ENCODE measurements around the gene DAZAP1.

DAZAP1 gene

GRCh38 chr19:1406774-1407527 lies 435 bp upstream of the DAZAP1 start:
- FAIRE-seq = peak; percentile 15
- DNase-seq (ENCODE audit: insufficient read length, low spot score) = peak; percentile 96
- peak; percentile 66 for TF ChIP-seq POLR2A (IDR thresholded peaks at IDR 0.05; ENCODE audit: low read depth, low read length)

DNA sequence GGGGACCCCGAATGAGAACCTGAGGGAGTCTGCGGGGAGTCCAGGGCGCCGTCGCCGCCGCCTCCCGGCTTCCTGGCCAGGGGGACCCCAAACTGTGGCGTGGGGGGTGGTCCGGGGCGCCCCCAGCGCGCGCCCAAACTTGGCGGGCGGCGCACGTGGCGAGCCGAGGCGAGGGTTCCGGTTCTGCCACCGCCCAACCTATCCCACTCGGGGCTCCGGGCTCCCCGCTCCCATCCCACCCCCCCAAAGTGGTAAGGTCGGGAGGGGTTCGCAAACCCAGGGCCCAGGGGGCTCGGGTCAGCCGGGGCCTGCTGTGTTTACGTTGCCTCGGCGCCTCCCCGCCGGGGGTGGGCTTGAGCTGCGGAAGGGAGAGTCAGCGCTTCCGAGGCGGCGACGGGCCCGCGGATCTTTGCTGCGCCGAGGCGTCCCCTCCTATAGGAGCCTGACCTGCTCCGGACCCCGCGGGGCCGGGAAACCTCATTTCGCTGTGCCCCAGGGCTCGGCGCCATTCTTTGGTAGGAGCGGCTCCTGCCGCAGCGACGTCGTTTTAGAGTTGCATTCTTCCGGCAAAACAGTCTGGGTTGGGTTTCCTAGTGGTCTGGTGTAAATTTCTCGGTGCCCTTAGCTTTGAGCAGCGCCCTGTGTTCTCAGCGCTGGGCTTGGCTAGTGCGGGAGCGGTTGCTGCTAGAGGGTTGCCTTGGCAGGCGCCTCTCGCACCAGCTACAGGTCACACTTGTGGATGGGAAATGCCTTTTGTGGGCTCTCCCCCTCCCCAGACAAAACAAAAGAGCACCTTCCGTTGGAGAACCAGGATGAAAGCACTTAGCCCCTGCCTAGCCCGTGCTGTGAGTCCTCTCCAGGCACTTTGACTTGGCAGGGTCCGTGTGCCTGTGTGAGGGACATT lies 1.2 kb downstream of the DAZAP1 start:
- no peak for TF ChIP-seq POLR2A (IDR thresholded peaks at IDR 0.05; ENCODE audit: low read depth, low read length)
- no peak for DNase-seq (ENCODE audit: insufficient read length, low spot score)
- no peak for FAIRE-seq

DNA sequence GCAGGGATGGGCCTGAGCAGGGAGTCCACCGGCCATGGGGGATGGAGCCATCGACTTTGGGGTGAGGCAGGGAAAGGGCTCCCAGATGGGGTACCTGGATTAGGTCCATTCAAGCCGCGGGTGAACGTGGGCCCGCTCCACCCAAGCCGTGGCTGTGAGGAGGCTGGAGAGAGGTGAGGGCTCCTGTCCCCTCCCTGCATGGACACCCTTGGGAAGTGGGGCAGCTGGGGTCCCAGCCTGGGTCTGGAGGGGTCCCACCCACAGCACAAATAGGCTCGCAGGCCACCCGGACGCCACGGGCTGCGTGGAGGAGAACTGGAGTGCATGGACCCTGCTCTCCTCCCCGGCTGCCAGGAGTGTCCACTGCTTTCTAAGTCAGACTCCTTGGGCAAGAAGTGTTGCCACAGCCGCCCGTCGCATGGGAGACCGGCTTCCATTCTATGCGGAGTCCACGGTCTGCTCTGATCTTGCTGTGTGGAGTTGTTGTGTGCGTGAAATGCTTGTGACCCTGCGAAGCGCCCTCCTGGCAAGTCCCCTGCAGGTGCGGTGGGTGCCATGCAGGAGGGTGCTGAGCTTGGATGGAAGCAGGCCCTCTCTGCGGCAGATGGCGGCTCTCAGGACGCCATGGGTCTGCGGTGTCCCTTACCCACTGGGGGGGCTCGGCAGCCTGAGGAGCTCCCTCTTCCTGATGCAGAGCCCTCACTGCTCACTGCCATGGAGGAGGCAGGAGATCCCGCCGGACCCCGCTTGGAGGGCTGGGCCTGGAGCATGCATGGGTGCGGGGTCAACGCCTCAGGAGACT lies 2.0 kb downstream of the DAZAP1 start:
- DNase-seq (ENCODE audit: insufficient read length, low spot score) (no peak), FAIRE-seq (no peak)
- TF ChIP-seq POLR2A (IDR thresholded peaks at IDR 0.05; ENCODE audit: low read depth, low read length) = no peak

DNA sequence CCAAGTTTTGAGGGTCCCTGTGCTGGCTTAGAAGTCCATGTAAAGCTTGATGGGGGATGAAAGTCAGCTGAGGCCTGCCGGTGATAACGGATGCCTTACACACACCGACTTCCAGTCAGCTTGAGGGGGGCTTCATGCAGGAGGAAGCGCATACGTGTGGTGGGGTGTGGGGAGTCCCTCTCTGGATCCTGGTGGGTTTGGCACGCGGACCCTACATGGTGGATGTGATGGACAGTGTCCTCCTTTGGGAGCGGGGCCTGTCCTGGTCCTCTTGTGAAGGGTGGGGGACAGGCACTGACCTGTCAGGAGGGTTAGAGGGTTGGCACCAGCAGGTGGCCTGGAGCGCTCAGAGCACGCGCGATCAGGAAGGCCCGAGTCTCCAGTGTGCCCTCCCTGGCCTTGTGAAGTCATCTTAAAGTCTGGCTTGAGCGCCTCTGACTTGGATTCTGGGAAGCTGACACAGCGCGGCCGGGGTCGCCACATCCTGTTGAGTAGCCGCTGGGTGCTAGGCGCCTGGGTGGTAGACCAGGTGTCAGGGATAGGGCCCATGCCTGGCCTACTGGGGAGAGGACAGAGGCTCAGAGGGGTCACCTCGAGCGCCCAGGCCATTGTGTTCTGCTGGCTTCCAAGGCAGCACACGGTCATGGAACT lies 2.9 kb downstream of the DAZAP1 start:
- FAIRE-seq (no peak), DNase-seq (ENCODE audit: insufficient read length, low spot score) (no peak)
- TF ChIP-seq POLR2A (IDR thresholded peaks at IDR 0.05; ENCODE audit: low read depth, low read length) = no peak

DNA sequence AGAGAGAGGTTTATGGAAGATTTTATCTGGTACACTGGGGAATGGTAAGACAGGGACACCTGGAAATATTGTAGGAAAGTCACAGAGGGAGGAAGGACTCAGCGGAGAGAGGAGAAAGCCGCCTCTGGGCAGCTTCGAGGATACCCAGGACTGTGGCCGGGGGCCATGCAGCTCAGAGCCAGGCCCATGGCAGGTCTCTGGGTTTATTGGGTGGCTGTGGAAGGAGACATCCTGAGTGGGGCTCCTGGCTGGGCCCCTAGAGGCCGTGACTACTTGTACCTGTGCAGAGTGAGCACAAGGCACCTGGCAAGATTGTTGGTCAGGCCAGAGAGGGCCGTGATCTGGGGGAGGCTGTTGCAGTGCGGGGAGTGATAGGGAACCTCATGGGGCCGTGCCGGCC lies 3.4 kb downstream of the DAZAP1 start:
- no peak for DNase-seq (ENCODE audit: insufficient read length, low spot score)
- FAIRE-seq = no peak
- TF ChIP-seq POLR2A (IDR thresholded peaks at IDR 0.05; ENCODE audit: low read depth, low read length) = no peak

GRCh38 chr19:1411255-1412191 lies 4.1 kb downstream of the DAZAP1 start:
- no peak for TF ChIP-seq POLR2A (IDR thresholded peaks at IDR 0.05; ENCODE audit: low read depth, low read length)
- no peak for DNase-seq (ENCODE audit: insufficient read length, low spot score)
- FAIRE-seq = no peak

DNA sequence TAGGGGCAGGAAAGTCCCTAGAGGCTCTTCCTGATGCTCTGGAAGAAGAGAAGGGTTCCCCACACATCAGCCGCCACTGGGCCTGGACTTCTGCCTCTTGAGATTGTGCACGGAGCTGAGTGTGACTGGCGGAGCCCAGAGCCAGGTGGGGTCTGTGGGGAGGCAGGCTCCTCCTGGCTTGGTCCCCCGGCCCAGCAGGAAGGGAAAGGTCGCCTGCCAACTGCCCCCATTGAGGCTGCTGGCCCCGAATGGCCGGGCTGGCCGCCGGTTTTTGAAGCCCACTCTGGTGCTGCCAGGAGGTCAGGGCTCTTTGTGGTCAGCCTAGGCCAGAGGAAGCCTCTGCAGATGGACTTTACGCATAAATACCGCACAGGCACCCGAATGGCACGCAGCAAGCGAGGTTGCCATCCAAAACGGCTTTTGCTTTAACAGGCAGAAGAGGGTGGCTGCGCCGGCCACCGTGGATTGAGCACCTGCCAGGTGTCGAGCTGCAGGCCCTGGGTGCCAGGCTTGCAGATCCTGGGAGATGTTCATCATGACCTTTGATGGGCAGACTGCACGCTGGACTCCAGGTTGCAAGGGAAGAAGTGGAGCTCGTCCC lies 5.0 kb downstream of the DAZAP1 start:
- TF ChIP-seq POLR2A (IDR thresholded peaks at IDR 0.05; ENCODE audit: low read depth, low read length) = no peak
- DNase-seq (ENCODE audit: insufficient read length, low spot score) = no peak
- FAIRE-seq = no peak

DNA sequence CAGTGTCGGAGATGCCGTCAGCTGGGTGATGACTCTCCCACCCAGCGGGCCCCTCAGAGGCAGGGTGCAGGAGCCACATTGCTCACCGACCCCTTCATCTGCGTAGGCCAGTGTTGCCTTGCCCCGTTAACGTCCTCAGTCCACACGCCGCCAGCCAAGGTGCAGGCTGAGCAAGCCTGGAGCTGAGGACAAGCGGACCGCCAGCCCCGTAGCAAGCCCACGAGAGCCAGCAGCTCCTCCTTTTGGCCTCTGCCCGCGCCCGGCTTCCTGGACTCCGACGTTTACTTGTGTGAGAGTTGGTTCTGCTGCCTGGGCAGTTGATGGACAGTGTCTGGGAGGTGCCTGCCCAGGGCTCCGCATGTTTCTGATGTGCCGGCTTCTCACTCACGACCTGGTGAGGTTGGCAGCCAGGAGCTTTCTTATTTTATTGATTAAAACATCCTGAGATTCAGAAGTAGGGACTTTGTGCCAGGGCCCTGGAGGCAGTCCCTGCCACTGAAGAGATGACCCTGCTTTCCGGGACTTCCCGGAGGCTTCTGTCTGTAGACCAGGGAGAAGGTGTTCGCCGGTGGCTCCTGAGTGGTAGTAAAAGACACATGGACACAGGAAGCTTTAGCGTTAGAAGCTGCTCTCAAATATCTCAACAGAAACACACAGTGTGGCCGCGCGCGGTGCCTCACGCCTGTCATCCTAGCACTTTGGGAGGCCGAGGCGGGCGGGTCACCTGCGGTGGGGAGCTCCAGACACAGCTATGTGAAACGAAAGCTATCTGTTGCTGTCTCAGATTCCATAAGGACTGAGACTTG lies 5.8 kb downstream of the DAZAP1 start:
- TF ChIP-seq POLR2A (IDR thresholded peaks at IDR 0.05; ENCODE audit: low read depth, low read length) = no peak
- DNase-seq (ENCODE audit: insufficient read length, low spot score) (no peak), FAIRE-seq (no peak)

DNA sequence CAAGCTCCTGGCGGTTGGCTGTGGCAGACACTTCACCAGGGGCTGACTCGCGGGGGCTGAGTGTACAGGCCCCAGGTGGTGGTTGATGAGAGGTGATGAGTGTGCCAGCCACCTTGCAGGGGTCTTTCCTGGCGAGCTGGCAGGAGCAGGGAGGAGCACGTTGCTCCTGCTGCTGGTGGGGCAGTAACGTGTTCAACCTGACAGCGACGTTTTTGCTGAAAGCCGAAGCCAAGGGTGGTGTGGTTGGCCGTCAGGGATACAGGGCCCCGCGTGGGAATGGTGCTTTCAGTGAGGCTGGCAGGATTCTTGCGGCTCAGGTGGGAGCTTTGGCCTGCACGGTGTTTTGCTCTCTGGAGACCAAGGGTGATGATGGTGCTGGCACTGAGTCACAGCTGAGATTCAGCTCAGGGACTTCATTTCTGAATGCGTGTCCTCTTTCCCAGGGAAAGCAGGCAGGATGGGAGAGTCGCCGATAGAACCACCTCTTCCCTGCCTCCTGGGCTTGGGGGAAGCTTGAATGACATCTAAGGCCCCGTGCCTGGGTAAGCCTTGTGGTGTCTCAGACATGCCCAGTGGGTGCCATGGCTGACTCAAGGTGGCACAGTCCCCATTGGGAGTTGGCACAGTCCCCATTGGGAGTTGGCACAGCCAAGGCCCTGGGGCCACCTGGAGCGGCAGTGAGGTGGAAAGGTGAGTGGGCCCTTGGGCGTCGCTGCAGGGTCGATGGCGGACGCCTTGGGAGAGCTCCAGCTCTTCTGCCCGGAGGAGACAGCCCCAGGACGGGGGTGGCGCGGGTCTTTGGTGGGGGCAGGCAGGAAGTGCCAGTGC lies 8.8 kb downstream of the DAZAP1 start:
- TF ChIP-seq POLR2A (IDR thresholded peaks at IDR 0.05; ENCODE audit: low read depth, low read length) = no peak
- FAIRE-seq = no peak
- DNase-seq (ENCODE audit: insufficient read length, low spot score) = no peak

DNA sequence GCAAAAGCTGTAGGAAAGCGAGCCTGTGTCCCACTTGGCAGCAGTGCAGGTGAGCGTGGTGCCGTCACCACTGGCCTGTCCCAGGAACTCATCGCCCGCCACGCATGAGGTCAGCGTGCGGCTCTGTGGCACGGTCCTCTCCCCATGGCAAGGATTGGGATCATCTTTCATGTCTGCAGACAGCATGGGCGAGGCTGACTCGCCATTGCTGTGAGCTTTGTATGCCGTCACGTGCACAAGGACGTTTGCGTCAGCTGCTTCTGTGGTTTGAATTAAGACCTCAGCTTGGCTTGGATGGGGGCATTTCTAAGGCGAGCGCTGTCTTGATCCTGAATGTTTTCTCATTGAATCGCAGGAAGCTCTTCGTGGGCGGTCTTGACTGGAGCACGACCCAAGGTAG lies 9.8 kb downstream of the DAZAP1 start:
- DNase-seq (ENCODE audit: insufficient read length, low spot score) (no peak), FAIRE-seq (no peak)
- no peak for TF ChIP-seq POLR2A (IDR thresholded peaks at IDR 0.05; ENCODE audit: low read depth, low read length)

All from H54 (cell line).